Cardiac fibroblast (primary cell): Measurements from ENCODE around the gene HDC.

Experiments
- DNase-seq, 2 donors: peaks; one replicate each; pipeline versions ENCODE4 v3.0.0 to v3.0.0-alpha.2; 2010; ENCODE audit warnings: low read depth in 2 of 2
- H3K4me3 ChIP-seq, 2 donors: replicated peaks in 1 of 2; 1 replicate in 1 of 2; 2 replicates in 1 of 2; pipeline ENCODE4 v1.5.1; 2011; ENCODE audit warnings: low read depth in 2 of 2, low read length in 2 of 2, mild to moderate bottlenecking in 2 of 2, moderate library complexity in 1 of 2
- CTCF ChIP-seq: IDR thresholded peaks from one replicate; pipeline ENCODE4 v1.5.1; 2011; ENCODE audit warnings: low read depth, mild to moderate bottlenecking, low read length, inconsistent platforms

Gene HDC

DNA sequence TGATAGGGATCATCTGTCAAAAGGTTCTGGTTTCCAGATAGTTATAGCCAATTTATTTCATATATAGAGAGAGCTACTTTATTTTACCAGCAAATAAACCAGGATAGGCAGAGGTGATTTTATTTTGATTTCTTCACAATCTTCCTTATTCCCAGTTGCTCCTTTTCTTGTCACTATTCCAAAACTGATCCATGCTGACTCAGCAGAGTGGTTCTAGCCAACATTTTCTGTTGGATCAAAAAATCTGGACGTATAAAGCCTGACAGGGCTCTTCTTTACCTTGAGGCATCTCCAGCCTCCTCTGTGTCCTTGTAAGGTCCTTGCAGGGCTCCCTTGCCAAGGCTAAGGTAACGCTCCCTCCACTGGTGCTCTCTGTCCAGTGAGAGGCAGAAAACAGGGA, 15.8 kb downstream of the HDC start:
- no peak for DNase-seq
- TF ChIP-seq CTCF, result no peak

GRCh38 chr15:50248994-50249582, 16.4 kb downstream of the HDC start:
- DNase-seq, result no peak
- no peak overlapping the region for H3K4me3 ChIP-seq
- TF ChIP-seq CTCF, result no peak

More for the DNA sequence above, 15.8 kb downstream of the HDC start:
- H3K4me3 ChIP-seq, result no peak overlapping the region

GRCh38 chr15:50247819-50248655, 17.5 kb downstream of the HDC start:
- no peak for TF ChIP-seq CTCF
- DNase-seq, result no peak
- H3K4me3 ChIP-seq, result no peak overlapping the region

DNA sequence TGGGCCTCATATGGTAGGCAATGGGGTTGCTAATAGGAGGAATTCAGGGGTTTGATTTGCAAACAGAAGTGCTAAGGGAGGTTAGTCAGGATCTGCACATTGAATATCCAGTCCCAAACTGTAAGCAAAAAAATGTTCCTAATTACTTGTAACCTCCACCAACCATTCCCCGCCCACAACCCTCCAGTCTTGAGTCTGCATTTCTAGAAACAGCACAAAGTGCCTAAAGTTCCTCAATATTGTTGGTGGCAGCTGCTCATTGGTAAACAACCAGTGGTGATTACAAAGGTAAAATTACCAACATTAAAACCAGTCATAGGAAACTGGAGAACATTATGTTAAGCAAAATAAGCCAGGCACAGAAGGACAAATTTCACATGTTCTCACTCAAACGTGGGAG, 18.9 kb downstream of the HDC start:
- TF ChIP-seq CTCF, result no peak
- H3K4me3 ChIP-seq, result no peak overlapping the region
- DNase-seq, result no peak

GRCh38 chr15:50244959-50245624, 20.4 kb downstream of the HDC start:
- TF ChIP-seq CTCF, result no peak
- no peak for DNase-seq
- no peak overlapping the region for H3K4me3 ChIP-seq

GRCh38 chr15:50244153-50244552, 21.4 kb downstream of the HDC start:
- no peak overlapping the region for H3K4me3 ChIP-seq
- no peak for TF ChIP-seq CTCF
- DNase-seq, result no peak
